Astrocyte (in vitro differentiated cells and primary cell): Measurements from ENCODE around the gene TMEM130. TPM values are rescaled to one million over a fixed set of nuclear protein-coding genes. Genes with fewer than 3 reads are reported as not detected.

Source experiments
- DNase-seq: peaks from one replicate; pipeline ENCODE4 v3.0.0-alpha.2; 2010; ENCODE audit warnings: low read depth
- FAIRE-seq: peaks from 2 replicates; lab custom pipeline; 2011; peaks lifted over from hg19 to GRCh38; lab: Jason Lieb, UNC
- H2AFZ ChIP-seq: 2 replicates; pipeline ENCODE4 v1.6.0; 2012; ENCODE audit warnings: low read depth, low read length, inconsistent platforms
- H3K27ac ChIP-seq: 2 replicates; pipeline ENCODE4 v1.5.1; 2011; ENCODE audit warnings: low read depth, low read length, inconsistent platforms
- H3K27me3 ChIP-seq: 2 replicates; pipeline ENCODE4 v1.6.0; 2011; ENCODE audit warnings: low read length, inconsistent platforms; ENCODE audit not compliant: insufficient read depth
- H3K36me3 ChIP-seq: 2 replicates; pipeline ENCODE4 v1.5.1; 2011; ENCODE audit warnings: low read length, inconsistent platforms; ENCODE audit not compliant: insufficient read depth
- H3K4me1 ChIP-seq: 2 replicates; pipeline ENCODE4 v1.5.1; 2011; ENCODE audit warnings: low read length, inconsistent platforms; ENCODE audit not compliant: insufficient read depth
- H3K4me2 ChIP-seq: 2 replicates; pipeline ENCODE4 v1.6.0; 2012; ENCODE audit warnings: low read length, inconsistent platforms
- H3K4me3 ChIP-seq: 2 replicates; pipeline ENCODE4 v1.5.1; 2011; ENCODE audit warnings: low read depth, mild to moderate bottlenecking, low read length, inconsistent platforms; ENCODE audit not compliant: insufficient read depth
- H3K79me2 ChIP-seq: 2 replicates; pipeline ENCODE4 v1.6.0; 2012; ENCODE audit warnings: mild to moderate bottlenecking, low read length, inconsistent platforms; ENCODE audit not compliant: insufficient read depth
- H3K9ac ChIP-seq: 2 replicates; pipeline ENCODE4 v1.6.0; 2012; ENCODE audit warnings: mild to moderate bottlenecking, low read length, inconsistent platforms
- H3K9me3 ChIP-seq: 2 replicates; pipeline ENCODE4 v1.5.1; 2012; ENCODE audit warnings: low read depth, mild to moderate bottlenecking, low read length, inconsistent platforms; ENCODE audit not compliant: insufficient read depth
- H4K20me1 ChIP-seq: 2 replicates; pipeline ENCODE4 v1.6.0; 2012; ENCODE audit warnings: low read length, inconsistent platforms; ENCODE audit not compliant: insufficient read depth
- H3K27ac Mint-ChIP-seq: one replicate; pipeline ENCODE4 v1.8.0; 2021; ENCODE audit warnings: mild to moderate bottlenecking, mixed read lengths; ENCODE audit not compliant: unreplicated experiment
- H3K27me3 Mint-ChIP-seq: one replicate; pipeline ENCODE4 v1.8.0; 2021; ENCODE audit warnings: low read depth, mixed read lengths; ENCODE audit not compliant: unreplicated experiment
- H3K36me3 Mint-ChIP-seq: one replicate; pipeline ENCODE4 v1.8.0; 2021; ENCODE audit warnings: low read depth, mixed read lengths; ENCODE audit not compliant: unreplicated experiment
- H3K4me1 Mint-ChIP-seq: one replicate; pipeline ENCODE4 v1.8.0; 2021; ENCODE audit warnings: low read depth, mixed read lengths; ENCODE audit not compliant: unreplicated experiment
- H3K4me3 Mint-ChIP-seq: one replicate; pipeline ENCODE4 v1.8.0; 2021; ENCODE audit warnings: mild to moderate bottlenecking, moderate library complexity, mixed read lengths; ENCODE audit not compliant: unreplicated experiment
- H3K9me3 Mint-ChIP-seq: one replicate; pipeline ENCODE4 v1.8.0; 2021; ENCODE audit warnings: mild to moderate bottlenecking, mixed read lengths; ENCODE audit not compliant: unreplicated experiment
- CTCF ChIP-seq: IDR thresholded peaks from 2 replicates; pipeline ENCODE4 v1.5.1; 2011; ENCODE audit warnings: low read depth, mild to moderate bottlenecking, inconsistent platforms, low read length, moderate library complexity; ENCODE audit not compliant: insufficient read depth
- EZH2 ChIP-seq: IDR thresholded peaks from 2 replicates; pipeline ENCODE4 v1.6.1; 2012; ENCODE audit warnings: mild to moderate bottlenecking, low read length, inconsistent platforms; ENCODE audit not compliant: insufficient read depth
- total RNA-seq: library from RNA; stranded (reverse); gene quantifications from 2 replicates; pipeline ENCODE4 v1.2.1, GENCODE V29; 2021

The TMEM130 gene
- total RNA-seq, 1 donor from 2014 or later: 12.4 TPM

GRCh38 chr7:98815313-98815712 lies 54.5 kb downstream of the TMEM130 start:
- DNase-seq (no peak), FAIRE-seq (no peak)
- Histone ChIP-seq H3K27me3 (no peaks in the 10 kb centered on the region), H3K27ac (no peak overlapping the region), H3K4me2 (no peak overlapping the region), H3K4me1 (no peaks in the 10 kb centered on the region), H3K4me3 (no peak overlapping the region), H3K9ac (no peak overlapping the region), H3K9me3 (no peaks in the 10 kb centered on the region), H3K36me3 (no peaks in the 10 kb centered on the region), H4K20me1 (no peaks in the 10 kb centered on the region), H2AFZ (no peak overlapping the region), H3K79me2 (no peaks in the 10 kb centered on the region)
- Mint-ChIP-seq H3K4me1 (peaks cover 5% of the 10 kb centered on the region), H3K27me3 (peaks cover 9% of the 10 kb centered on the region), H3K4me3 (no peak overlapping the region), H3K36me3 (no peaks in the 10 kb centered on the region), H3K27ac (no peak overlapping the region), H3K9me3 (no peaks in the 10 kb centered on the region)
- TF ChIP-seq EZH2 (no peak), CTCF (no peak)

GRCh38 chr7:98811299-98811698 lies 58.5 kb downstream of the TMEM130 start:
- TF ChIP-seq CTCF (no peak), EZH2 (no peak)
- DNase-seq (no peak), FAIRE-seq (peak; percentile 60)
- Mint-ChIP-seq H3K36me3 (no peaks in the 10 kb centered on the region), H3K27ac (no peak overlapping the region), H3K27me3 (peaks cover 13% of the 10 kb centered on the region), H3K4me1 (peaks cover 4% of the 10 kb centered on the region), H3K9me3 (peaks cover 1% of the 10 kb centered on the region), H3K4me3 (no peak overlapping the region)
- H4K20me1 ChIP-seq: no peaks in the 10 kb centered on the region
- no peak overlapping the region for H2AFZ ChIP-seq
- H3K27me3 ChIP-seq: no peaks in the 10 kb centered on the region
- no peaks in the 10 kb centered on the region for H3K79me2 ChIP-seq
- no peaks in the 10 kb centered on the region for H3K9me3 ChIP-seq
- no peaks in the 10 kb centered on the region for H3K4me1 ChIP-seq
- no peak overlapping the region for H3K27ac ChIP-seq
- H3K9ac ChIP-seq: no peak overlapping the region
- H3K4me3 ChIP-seq: no peak overlapping the region
- H3K4me2 ChIP-seq: no peak overlapping the region
- H3K36me3 ChIP-seq: no peaks in the 10 kb centered on the region

- peak; percentile 41 for DNase-seq
- Histone ChIP-seq H4K20me1 (no peaks in the 10 kb centered on the region), H3K9me3 (no peaks in the 10 kb centered on the region), H2AFZ (no peak overlapping the region), H3K9ac (no peak overlapping the region), H3K36me3 (no peaks in the 10 kb centered on the region), H3K4me3 (no peak overlapping the region), H3K27me3 (no peaks in the 10 kb centered on the region), H3K27ac (no peak overlapping the region), H3K4me1 (no peaks in the 10 kb centered on the region), H3K79me2 (no peaks in the 10 kb centered on the region), H3K4me2 (no peak overlapping the region)
- H3K9me3 Mint-ChIP-seq: peaks cover 1% of the 10 kb centered on the region
- no peak overlapping the region for H3K4me3 Mint-ChIP-seq
- peaks cover 6% of the 10 kb centered on the region for H3K27me3 Mint-ChIP-seq
- no peak overlapping the region for H3K27ac Mint-ChIP-seq
- no peaks in the 10 kb centered on the region for H3K36me3 Mint-ChIP-seq
- no peak for FAIRE-seq
- peaks cover 5% of the 10 kb centered on the region for H3K4me1 Mint-ChIP-seq
- TF ChIP-seq EZH2: no peak
- TF ChIP-seq CTCF: no peak
These were observed 59.5 kb downstream of the TMEM130 start for GRCh38 chr7:98810153-98810802.
